Left lung (tissue), 10 donors: Measurements from ENCODE around the gene TSPAN5. TPM values are rescaled to one million over a fixed set of nuclear protein-coding genes. Genes with fewer than 3 reads are reported as not detected.

Experiments
- ATAC-seq: fragments of 200-7000 bp; cut with Tn5 transposase; one replicate; pipeline ENCODE4 v1.9.1; 2020; ENCODE audit warnings: moderate library complexity
- DNase-seq, 4 donors: peaks; one replicate each; pipeline ENCODE4 v3.0.0-alpha.2; 2013 to 2020
- H3K27ac ChIP-seq, 2 donors: fragments of 200-600 bp; sonication (generic) in 1 of 2; one replicate each; pipeline versions ENCODE4 v1.5.0 to v1.8.0; 2020 to 2021
- H3K27me3 ChIP-seq, 2 donors: fragments of 200-600 bp; sonication (generic) in 1 of 2; one replicate each; pipeline versions ENCODE4 v1.5.0 to v1.8.0; 2020 to 2021
- H3K36me3 ChIP-seq, 2 donors: fragments of 200-600 bp; sonication (generic) in 1 of 2; one replicate each; pipeline versions ENCODE4 v1.5.0 to v1.8.0; 2020 to 2021
- H3K4me1 ChIP-seq, 2 donors: fragments of 200-600 bp; one replicate each; pipeline ENCODE4 v1.8.0; 2021
- H3K4me3 ChIP-seq, 2 donors: fragments of 200-600 bp; sonication (generic) in 1 of 2; one replicate each; pipeline versions ENCODE4 v1.5.0 to v1.8.0; 2020 to 2021; ENCODE audit warnings: mild to moderate bottlenecking in 1 of 2
- H3K9me3 ChIP-seq, 2 donors: fragments of 200-600 bp; sonication (generic) in 1 of 2; one replicate each; pipeline versions ENCODE4 v1.5.0 to v1.8.0; 2020 to 2021
- CTCF ChIP-seq, 2 donors: fragments of 200-600 bp; sonication (generic) in 1 of 2; IDR thresholded peaks; one replicate each; pipeline versions ENCODE4 v1.5.0 to v1.8.0; 2021; ENCODE audit warnings: antibody characterized with exemption in 2 of 2
- intact Hi-C, 2 donors: fragments of 100-400 bp; cut with DNase I; formaldehyde crosslinking; loops; one replicate each; pipeline versions ENCODE4 v1.11.2 to v1.14.2; 2022
- polyA plus RNA-seq, 6 donors: library from polyadenylated mRNA; unstranded; fragments of 120-200 nt; gene quantifications; one replicate each; pipeline ENCODE4 v1.2.1, GENCODE V29; 2013; ENCODE audit not compliant: insufficient read length in 6 of 6
- total RNA-seq, 2 donors: library from RNA; stranded (reverse); fragmentation: NEBNext Ultra II Directional; extraction: Animal tissue kit (Norgen Biotek cat#: 25700); gene quantifications; one replicate each; pipeline ENCODE4 v1.2.1, GENCODE V29; 2021
- donor health status: DM: no; HTN: yes; CAD: no.
- donor health status: DM: no; HTN: no; CAD: no.

The TSPAN5 gene
- total and polyA plus RNA-seq, 8 donors = 11.9 to 36.5 (median 31.7) TPM

- Histone ChIP-seq H3K4me3 (no peak overlapping the region), H3K9me3 (no peaks in the 10 kb centered on the region), H3K27me3 (no peaks in the 10 kb centered on the region), H3K27ac (no peak overlapping the region), H3K36me3 (no peaks in the 10 kb centered on the region), H3K4me1 (no peaks in the 10 kb centered on the region)
- no peak for ATAC-seq
- DNase-seq = no peak
- no peak for TF ChIP-seq CTCF (IDR thresholded peaks at IDR 0.05)
- intact Hi-C loops = no loop called here
Measured at GRCh38 chr4:98568941-98569663, 89.3 kb downstream of the TSPAN5 start.

- Histone ChIP-seq H3K9me3 (no peaks in the 10 kb centered on the region), H3K27ac (no peak overlapping the region), H3K36me3 (no peaks in the 10 kb centered on the region), H3K4me1 (no peaks in the 10 kb centered on the region), H3K27me3 (no peaks in the 10 kb centered on the region), H3K4me3 (no peak overlapping the region)
- no peak for DNase-seq
- intact Hi-C loops = no loop called here
- TF ChIP-seq CTCF (IDR thresholded peaks at IDR 0.05) = no peak
- ATAC-seq = no peak
Measured at GRCh38 chr4:98567611-98568010, 90.8 kb downstream of the TSPAN5 start.

- H3K27me3 ChIP-seq = no peaks in the 10 kb centered on the region
- DNase-seq = peak in 2 of 4 donors; percentile 25 to 48
- H3K9me3 ChIP-seq = no peaks in the 10 kb centered on the region
- H3K27ac ChIP-seq = no peak overlapping the region
- ATAC-seq = peak; percentile 34
- no peak for TF ChIP-seq CTCF (IDR thresholded peaks at IDR 0.05)
- no peaks in the 10 kb centered on the region for H3K36me3 ChIP-seq
- H3K4me1 ChIP-seq = no peaks in the 10 kb centered on the region
- intact Hi-C loops = no loop called here
- no peak overlapping the region for H3K4me3 ChIP-seq
Measured at GRCh38 chr4:98566361-98567008, 91.9 kb downstream of the TSPAN5 start.

- Histone ChIP-seq H3K4me3 (no peak overlapping the region), H3K27ac (no peak overlapping the region), H3K4me1 (no peaks in the 10 kb centered on the region), H3K9me3 (no peaks in the 10 kb centered on the region), H3K27me3 (no peaks in the 10 kb centered on the region), H3K36me3 (no peaks in the 10 kb centered on the region)
- no peak for TF ChIP-seq CTCF (IDR thresholded peaks at IDR 0.05)
- no peak for DNase-seq
- intact Hi-C loops = no loop called here
- no peak for ATAC-seq
Measured at GRCh38 chr4:98565681-98566301, 92.6 kb downstream of the TSPAN5 start.

- H3K4me3 ChIP-seq = no peak overlapping the region
- no peak overlapping the region for H3K27ac ChIP-seq
- H3K4me1 ChIP-seq = no peaks in the 10 kb centered on the region
- no peaks in the 10 kb centered on the region for H3K9me3 ChIP-seq
- TF ChIP-seq CTCF (IDR thresholded peaks at IDR 0.05) = no peak
- DNase-seq = no peak
- H3K27me3 ChIP-seq = no peaks in the 10 kb centered on the region
- no peaks in the 10 kb centered on the region for H3K36me3 ChIP-seq
- no peak for ATAC-seq
- intact Hi-C loops = no loop called here
Measured at GRCh38 chr4:98564852-98565251, 93.6 kb downstream of the TSPAN5 start.
